ENCODE data around the gene RNF125. TPM values are rescaled to one million over a fixed set of nuclear protein-coding genes. Genes with fewer than 3 reads are reported as not detected.

The RNF125 gene
- total and polyA plus RNA-seq, 4 donors: 1.6 to 5.7 (median 3.6) TPM

DNA sequence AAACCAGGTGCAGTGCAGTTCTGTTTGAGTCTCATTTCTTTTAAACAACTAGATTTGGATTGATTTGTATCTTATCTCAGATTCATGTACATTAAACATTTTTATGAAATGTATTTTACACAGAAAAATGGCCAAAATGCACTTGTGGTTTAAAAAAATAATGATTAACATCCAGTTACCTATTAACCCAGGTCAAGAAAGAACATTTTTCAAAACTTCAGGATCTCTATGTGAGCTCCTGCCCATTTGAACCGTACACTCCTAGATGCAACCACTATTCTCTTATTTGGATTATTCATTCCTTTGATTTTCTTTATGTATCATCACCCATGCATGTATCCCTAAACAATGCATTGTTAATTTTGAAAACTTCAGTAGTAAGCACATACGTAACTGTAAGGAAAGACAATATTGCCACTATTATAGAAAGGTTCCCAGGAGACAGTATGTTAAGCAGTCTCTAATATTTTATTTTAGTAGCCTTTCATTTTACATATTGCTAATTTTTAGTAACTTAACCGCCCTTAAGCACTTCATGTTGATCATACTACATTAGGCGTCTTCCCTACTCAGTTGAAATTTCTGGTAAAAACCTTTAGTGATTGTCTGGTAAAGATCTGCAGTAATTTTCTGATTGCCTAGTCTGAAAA is 95.8 kb downstream of the RNF125 start:
- 75% methylated on average over 4 of the region's 4 CpGs for WGBS
- H3K27ac ChIP-seq (ENCODE audit: low read depth in 1 of 2, low read length in 2 of 2): no peak overlapping the region
- no peak for TF ChIP-seq REST (IDR thresholded peaks at IDR 0.05)
- TF ChIP-seq YY1 (IDR thresholded peaks at IDR 0.05): peak; percentile 13
- TF ChIP-seq, protein P1, sequence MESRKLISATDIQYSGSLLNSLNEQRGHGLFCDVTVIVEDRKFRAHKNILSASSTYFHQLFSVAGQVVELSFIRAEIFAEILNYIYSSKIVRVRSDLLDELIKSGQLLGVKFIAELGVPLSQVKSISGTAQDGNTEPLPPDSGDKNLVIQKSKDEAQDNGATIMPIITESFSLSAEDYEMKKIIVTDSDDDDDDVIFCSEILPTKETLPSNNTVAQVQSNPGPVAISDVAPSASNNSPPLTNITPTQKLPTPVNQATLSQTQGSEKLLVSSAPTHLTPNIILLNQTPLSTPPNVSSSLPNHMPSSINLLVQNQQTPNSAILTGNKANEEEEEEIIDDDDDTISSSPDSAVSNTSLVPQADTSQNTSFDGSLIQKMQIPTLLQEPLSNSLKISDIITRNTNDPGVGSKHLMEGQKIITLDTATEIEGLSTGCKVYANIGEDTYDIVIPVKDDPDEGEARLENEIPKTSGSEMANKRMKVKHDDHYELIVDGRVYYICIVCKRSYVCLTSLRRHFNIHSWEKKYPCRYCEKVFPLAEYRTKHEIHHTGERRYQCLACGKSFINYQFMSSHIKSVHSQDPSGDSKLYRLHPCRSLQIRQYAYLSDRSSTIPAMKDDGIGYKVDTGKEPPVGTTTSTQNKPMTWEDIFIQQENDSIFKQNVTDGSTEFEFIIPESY (IDR thresholded peaks at IDR 0.05): no peak
- no peak for TF ChIP-seq SP1 (IDR thresholded peaks at IDR 0.05)
- no peak for TF ChIP-seq NR2F2 (IDR thresholded peaks at IDR 0.05)
- no peak for TF ChIP-seq HNF4G (IDR thresholded peaks at IDR 0.05)
- no peak for TF ChIP-seq JUND (IDR thresholded peaks at IDR 0.05)
- TF ChIP-seq CTCF (IDR thresholded peaks at IDR 0.05; ENCODE audit: low read depth, low read length, missing input control): no peak
- TF ChIP-seq HNF4A (conservative IDR thresholded peaks at IDR 0.05): peak in 1 of 2 donors; percentile 17
- TF ChIP-seq TAF1 (conservative IDR thresholded peaks at IDR 0.05): no peak
- H3K4me3 ChIP-seq (ENCODE audit: low read depth in 1 of 3, low read length in 3 of 3): no peak overlapping the region
- H3K4me1 ChIP-seq (ENCODE audit: control insufficient read depth in 4 of 4, insufficient read depth in 4 of 4, low read length in 3 of 4): peaks cover 4 to 18% (median 14%) of the 10 kb centered on the region in 4 donors
- DNase-seq (ENCODE audit: low spot score): no peak
- peaks cover 0 to 8% (median 3%) of the 10 kb centered on the region in 4 donors for H3K36me3 ChIP-seq (ENCODE audit: control insufficient read depth in 4 of 4, insufficient read depth in 3 of 4, low read depth in 1 of 4, low read length in 3 of 4)
- no peaks in the 10 kb centered on the region for H3K9me3 ChIP-seq (ENCODE audit: control insufficient read depth in 4 of 4, low read length in 3 of 4)
- no peaks in the 10 kb centered on the region for H3K27me3 ChIP-seq (ENCODE audit: control insufficient read depth in 4 of 4, insufficient read depth in 4 of 4, low read length in 3 of 4)
- H3K9ac ChIP-seq (ENCODE audit: low read depth in 1 of 2, low read length in 2 of 2): no peak overlapping the region

- WGBS: 45% methylated on average over 5 of the region's 5 CpGs
- no peak for DNase-seq (ENCODE audit: low spot score)
- no peak overlapping the region for H3K9ac ChIP-seq (ENCODE audit: low read depth in 1 of 2, low read length in 2 of 2)
- H3K4me3 ChIP-seq (ENCODE audit: low read depth in 1 of 3, low read length in 3 of 3): no peak overlapping the region
- peaks cover 0 to 4% (median under 1%) of the 10 kb centered on the region in 4 donors for H3K4me1 ChIP-seq (ENCODE audit: control insufficient read depth in 4 of 4, insufficient read depth in 4 of 4, low read length in 3 of 4)
- peaks cover 2 to 31% (median 9%) of the 10 kb centered on the region in 4 donors for H3K36me3 ChIP-seq (ENCODE audit: control insufficient read depth in 4 of 4, insufficient read depth in 3 of 4, low read depth in 1 of 4, low read length in 3 of 4)
- TF ChIP-seq HNF4G (IDR thresholded peaks at IDR 0.05) (no peak), EGR1 (IDR thresholded peaks at IDR 0.05; ENCODE audit: low read depth in 2 of 2) (no peak), NR2F2 (IDR thresholded peaks at IDR 0.05) (no peak), FOXA1 (IDR thresholded peaks at IDR 0.05) (no peak), CTCF (IDR thresholded peaks at IDR 0.05; ENCODE audit: low read depth, low read length, missing input control) (no peak), ATF3 (IDR thresholded peaks at IDR 0.05) (no peak), GABPA (IDR thresholded peaks at IDR 0.05 in 1 of 2, conservative IDR thresholded peaks at IDR 0.05 in 1 of 2) (no peak), HNF4A (conservative IDR thresholded peaks at IDR 0.05) (no peak)
- H3K27ac ChIP-seq (ENCODE audit: low read depth in 1 of 2, low read length in 2 of 2): no peak overlapping the region
- no peaks in the 10 kb centered on the region for H3K27me3 ChIP-seq (ENCODE audit: control insufficient read depth in 4 of 4, insufficient read depth in 4 of 4, low read length in 3 of 4)
- no peaks in the 10 kb centered on the region for H3K9me3 ChIP-seq (ENCODE audit: control insufficient read depth in 4 of 4, low read length in 3 of 4)
Observed at GRCh38 chr18:32122039-32122438, 103.4 kb downstream of the RNF125 start.
